AG08396 (cell line): ENCODE results near the gene MAGOHB.
"Not testable (repeated sequence)": the region's sequence is repeated elsewhere in the genome, so short reads cannot be mapped to it uniquely, and the experiment has no call there.

ENCODE experiments used
- DNase-seq: peaks from one replicate; pipeline ENCODE4 v3.0.0; 2012; ENCODE audit warnings: low spot score, mixed read lengths

The MAGOHB gene

DNA sequence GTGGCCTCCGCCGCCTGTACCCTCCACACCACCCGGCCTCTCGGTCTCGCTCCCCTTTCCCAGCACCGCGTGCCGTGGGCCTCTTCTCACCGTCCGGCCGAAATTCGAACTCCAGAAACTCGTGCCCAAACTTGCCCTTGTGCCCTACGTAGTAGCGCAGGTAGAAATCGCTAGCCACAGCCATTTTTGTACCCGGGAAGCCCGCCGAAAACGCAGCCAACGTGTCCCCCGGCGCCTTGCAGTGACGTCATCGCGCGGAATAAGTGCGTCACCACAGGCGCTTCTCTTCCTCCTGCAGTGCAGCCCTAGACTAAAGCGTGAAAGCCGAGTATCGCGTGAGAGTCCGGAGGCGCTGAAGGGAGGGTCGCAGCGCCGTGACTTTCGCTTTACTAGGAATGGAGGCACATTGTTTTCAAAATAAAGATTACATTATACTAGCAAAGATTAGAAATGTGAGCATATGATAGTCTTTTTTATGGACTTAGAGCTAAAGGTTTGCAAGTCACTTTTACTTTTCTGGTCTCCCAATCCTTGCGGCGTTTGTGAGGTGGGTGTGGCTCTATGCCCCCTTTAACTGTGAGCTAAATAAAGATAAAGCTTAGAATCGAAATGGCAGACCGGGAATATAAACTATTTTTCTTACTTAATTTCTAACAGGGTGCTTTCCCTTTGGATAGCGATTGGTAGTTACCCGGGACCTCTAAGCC is at the start of gene MAGOHB:
Gene MAGOHB (minus strand): TSS at position 261 of the 707 bp plus-strand sequence. CDS start 77 bp downstream, at position 184.
- peak; percentile 92 for DNase-seq

DNA sequence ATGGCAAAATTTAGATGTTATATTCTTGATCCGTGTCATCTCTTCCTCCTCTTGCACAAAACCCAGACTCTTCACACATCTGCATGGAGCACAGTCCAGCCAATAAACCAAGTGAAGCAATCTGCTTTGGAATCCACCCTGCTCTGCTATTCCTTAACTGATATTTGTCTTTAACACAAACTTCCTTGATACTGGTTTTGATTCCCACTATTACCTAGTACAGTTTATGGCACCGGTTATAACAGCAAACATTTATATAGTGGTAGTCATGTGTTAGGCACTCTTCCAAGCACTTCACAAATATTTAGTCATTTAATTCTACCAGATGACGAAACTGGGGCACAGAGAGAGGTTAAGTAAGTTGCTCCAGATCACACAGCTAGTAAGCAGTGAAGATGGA is 47.9 kb upstream of the MAGOHB start:
- peak; percentile 5 for DNase-seq

DNA sequence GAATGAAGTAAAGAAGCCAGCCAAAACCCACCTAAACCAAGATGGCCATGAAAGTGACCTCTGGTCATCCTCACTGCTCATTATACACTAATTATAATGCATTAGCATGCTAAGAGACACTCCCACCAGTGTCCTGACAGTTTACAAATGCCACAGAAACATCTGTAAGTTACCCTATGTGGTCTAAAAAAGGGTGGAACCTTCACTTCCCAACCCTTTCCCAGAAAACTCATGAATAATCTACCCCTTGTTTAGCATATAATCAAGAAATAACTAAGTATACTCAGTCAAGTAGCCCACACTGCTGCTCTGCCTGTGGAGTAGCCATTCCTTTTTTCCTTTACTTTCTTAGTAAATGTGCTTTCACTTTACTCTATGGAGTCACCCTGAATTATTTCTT is 40.6 kb upstream of the MAGOHB start:
- no peak for DNase-seq

DNA sequence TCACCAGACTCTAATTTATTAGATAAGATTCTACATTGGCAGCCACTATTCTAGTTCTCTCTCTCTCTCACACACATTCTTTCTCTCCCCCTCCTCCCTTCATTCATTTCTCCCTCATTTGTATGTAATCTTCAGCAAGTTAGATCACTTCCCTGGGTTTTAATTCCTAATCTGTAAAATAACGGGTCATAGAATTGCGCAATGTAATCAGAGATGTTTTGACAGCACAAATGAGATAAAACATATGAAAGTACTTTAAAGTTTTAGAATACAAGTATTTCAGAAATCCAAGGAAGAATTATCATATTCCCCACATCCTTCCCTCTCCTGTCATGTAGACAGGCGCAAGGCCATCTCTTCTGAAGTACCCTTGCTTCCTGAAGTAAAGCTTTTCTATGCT is 38.8 kb upstream of the MAGOHB start:
- no peak for DNase-seq

DNA sequence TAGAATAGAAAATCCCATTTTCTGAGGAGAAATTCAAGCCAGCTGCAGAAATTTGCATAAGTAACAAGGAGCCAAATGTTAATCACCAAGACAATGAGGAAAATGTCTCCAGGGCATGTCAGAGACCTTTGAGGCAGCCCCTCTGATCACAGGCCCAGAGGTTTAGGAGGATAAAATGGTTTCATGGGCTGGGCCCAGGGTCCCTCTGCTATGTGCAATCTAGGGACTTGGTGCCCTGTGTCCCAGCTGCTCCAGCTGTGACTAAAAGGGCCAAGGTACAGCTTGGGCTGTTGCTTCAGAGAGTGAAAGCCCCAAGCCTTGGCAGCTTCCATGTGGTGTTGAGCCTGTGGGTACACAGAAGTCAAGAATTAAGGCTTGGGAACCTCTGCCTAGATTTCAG is 33.2 kb upstream of the MAGOHB start:
- DNase-seq: not testable (repeated sequence)

DNA sequence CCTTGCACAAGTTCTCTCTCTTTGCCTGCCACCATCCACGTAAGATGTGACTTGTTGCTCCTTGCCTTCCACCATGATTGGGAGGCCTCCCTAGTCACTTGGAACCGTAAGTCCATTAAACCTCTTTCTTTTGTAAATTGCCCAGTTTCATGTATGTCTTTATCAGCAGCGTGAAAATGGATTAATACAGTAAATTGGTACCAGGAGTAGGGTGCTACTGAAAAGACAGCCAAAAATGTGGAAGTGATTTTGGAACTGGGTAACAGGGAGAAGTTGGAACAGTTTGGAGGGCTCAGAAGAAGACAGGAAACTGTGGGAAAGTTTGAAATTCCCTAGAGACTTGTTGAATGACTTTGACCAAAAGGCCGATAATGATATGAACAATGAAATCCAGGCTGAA is 32.5 kb upstream of the MAGOHB start:
- DNase-seq: no peak

DNA sequence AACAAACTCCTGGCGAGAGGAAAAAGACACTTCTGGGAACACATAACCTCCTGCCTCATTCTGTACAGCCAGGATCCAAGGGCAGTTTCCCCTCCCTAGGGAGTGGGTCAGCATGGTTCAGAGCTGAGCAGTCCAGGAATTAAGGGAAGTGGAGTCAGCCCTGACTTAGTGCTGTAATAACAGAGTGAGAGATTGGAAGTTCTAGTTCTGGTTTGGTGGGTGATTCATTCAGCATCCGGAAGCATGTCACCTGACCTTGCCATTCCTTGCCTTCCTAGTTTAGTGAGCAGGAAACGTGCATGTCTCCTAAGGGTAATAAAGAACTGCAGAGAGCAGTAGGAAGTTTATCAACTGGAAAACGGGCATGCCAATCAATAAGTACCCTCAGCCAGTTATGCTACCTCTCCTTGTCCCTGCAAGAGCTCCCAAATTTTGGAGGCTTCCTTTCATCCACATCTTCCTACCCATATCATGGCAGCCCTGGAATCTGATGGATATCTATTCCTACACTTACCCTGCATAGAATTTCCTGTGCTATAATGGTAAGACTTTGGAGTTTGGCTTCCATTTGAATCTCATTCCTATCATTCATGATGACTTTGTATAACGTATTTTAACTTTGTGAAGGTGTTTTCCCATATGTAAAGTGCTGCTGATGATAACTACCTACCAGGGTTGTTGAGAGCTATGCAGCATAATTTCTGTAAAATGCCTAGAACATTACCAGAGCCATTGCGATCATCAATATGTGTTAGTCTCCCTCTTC is 28.5 kb upstream of the MAGOHB start:
- DNase-seq: no peak

DNA sequence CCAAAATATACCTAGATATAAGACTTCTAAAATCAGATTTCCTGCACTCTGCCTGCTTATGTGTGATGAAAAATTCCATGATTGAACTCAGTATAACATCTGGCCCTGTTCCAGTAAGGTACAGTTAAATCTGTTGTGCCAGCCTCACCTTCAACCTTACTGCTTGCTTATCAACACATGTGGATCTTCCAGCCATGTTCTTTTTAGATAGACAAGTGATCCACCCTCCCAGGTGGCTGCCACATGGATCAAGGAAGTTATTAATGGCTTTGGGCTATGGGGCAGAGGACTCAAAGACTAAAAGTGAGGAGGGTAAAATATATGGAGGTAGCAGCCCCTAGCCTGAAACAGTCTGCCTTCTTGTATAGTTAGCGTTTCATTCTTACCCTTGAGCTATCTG is 25.3 kb upstream of the MAGOHB start:
- no peak for DNase-seq

DNA sequence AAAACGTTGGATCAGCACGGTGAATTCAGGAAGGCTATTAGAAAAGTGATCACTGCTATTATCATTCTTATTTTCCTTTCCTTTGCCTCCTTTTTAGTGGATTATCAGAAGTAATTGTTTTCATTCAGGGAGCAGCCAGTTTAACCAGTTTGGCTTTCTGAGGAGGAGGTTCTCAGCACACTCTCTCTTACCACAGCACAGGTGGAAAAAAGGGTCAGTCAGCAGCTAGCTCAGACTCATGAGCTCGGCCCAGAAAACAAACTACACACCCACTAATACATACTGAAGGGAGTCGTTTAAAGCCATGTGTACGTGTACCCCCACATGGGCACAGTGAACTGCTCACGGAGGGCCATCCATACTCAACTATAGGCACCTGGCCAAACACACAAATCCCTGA is 23.2 kb upstream of the MAGOHB start:
- no peak for DNase-seq

DNA sequence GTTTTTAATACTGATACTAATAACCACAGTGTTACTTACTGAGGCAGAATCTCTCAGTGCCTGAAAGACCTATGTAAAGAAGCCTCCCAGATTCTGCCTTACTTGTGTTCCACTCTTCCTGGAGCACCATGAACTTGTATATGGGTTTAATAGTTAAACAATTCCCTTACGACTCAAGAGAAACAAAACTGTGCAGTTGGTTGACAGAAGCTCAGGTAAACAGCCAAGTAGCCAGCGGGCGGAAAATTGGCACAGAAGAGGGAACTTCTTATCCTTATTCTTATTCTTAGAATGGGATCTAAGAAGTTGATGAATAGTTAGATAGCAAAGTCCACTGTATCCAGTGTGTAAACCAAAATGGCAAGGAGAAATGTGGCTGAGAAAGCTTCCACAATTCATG is 22.7 kb upstream of the MAGOHB start:
- DNase-seq: no peak

DNA sequence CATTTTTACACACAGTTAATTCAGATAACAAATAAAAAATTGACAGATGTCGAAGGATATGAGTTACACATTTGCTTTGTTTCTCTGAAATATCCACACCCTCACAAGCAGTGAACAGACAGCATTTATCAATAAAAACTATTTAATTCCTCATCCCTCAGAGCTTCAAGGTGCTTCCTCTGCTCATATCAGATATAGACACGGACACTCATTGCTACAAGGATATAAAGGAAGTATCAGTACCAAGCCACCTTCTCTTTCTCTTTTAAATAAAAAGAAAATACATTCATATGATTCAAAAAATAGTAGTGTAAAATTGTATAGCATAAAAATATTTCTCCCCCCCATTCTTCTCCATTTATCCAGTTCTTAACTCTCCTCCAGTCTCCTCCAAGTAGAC is 21.9 kb upstream of the MAGOHB start:
- no peak for DNase-seq

DNA sequence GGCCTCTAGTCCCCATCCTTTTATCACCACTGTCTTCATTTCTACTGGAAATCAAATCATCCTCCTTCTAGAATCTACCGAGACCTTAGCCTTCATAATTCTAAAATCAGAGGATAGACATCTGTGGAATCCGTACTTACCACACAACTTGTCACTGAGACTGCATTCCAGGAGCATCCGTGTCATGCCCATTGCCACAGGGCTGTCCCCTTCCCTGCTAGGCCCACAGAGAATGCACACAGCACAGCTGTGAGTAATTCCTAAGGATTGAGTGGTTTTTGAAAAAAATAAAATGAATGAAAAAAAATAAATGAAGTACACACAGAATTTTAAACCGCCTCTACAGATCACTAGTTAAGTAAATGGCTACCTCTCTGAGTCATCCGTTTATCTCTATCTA is 21.0 kb upstream of the MAGOHB start:
- peak; percentile 75 for DNase-seq

DNA sequence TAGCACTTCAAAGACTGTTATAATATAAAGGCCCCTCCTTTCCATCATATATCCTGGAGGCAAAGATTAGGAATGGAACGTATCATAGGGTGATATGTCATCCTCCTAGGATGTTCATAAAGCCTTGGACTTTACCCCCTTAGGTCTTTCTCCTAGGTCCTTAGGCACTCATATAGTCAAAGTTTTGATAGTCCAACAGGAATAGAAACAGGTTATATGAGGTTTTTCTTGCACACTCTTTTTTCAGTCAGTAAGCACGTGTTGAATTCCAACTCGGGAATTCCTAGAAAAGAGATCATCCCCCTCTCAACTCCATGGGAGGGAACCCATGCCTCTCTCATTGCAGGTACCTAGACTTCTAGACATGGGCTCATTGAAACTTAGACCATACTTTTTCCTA is 20.1 kb upstream of the MAGOHB start:
- DNase-seq: no peak

DNA sequence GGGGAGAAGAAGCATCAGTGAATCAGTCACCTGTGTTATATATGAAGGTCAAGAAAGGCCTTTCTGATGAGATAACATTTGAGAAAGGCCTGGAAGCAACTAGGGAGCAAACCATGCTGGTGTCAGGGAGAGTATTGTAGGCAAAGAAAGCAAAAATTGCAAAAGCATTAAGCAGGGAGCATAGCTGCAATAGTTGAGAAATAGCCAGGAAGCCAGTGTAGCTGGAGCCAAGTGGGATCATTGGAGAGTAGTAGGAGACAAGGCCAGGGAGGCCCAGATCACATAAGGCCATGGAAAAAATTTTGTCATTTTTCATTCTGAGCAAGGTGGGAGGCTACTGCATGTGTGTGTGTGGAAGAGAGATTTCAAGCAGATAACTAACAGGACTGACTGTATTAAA is 18.8 kb upstream of the MAGOHB start:
- no peak for DNase-seq

DNA sequence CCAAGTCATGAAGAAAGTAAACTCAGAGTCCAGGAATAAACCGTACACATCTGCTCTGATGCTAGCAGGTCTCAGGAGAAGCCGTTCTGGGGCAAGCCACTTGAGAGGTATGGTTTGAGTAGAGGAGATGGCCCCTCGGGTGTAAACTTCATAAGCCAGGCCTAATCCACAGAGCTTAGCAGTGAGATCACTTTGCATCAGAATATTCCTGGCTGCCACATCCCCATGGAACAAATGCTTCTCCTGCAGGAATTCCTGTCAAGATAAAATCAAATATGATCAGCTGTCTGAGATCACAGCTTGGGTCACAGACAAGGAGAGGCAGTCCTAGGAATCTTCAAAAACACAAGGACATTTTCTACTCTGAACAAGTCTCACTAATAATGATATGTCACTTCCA is 11.2 kb upstream of the MAGOHB start:
- DNase-seq: no peak

DNA sequence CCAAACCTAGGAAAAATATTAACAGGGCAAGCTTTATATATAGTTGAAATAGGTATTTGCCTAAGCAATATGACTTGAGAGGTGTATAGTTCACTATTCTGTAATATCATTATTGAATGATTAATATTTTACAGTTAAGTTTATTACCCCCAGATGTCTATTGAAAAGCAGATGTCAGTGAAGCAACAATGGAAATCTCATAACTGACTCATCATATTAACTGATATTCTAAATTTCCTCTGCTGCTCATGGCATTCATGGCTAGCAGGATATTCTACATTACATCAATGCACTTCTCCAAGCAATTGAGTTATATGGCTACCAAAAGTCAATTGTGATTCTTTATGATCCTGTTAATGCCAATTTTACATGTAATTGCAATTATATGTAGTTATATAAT is 9.7 kb upstream of the MAGOHB start:
- no peak for DNase-seq

DNA sequence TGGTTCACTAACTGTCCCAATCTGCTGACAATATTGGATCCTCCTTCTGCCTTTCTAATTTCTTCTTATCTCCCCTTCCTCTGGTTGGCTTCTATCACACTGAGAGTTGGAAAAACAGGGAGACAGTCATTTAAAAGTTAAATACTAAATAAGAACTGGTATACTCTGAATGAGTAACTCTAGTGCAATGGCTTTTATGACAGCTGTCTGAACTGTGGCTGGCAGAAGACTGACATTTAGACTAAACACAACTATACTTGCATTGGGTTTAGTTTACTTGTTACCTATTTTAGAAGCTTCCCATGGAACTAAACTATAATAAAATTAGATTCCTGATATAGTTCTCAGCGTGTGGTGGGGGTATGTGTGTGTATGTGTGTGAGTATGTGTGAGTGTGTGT is 7.9 kb upstream of the MAGOHB start:
- no peak for DNase-seq

DNA sequence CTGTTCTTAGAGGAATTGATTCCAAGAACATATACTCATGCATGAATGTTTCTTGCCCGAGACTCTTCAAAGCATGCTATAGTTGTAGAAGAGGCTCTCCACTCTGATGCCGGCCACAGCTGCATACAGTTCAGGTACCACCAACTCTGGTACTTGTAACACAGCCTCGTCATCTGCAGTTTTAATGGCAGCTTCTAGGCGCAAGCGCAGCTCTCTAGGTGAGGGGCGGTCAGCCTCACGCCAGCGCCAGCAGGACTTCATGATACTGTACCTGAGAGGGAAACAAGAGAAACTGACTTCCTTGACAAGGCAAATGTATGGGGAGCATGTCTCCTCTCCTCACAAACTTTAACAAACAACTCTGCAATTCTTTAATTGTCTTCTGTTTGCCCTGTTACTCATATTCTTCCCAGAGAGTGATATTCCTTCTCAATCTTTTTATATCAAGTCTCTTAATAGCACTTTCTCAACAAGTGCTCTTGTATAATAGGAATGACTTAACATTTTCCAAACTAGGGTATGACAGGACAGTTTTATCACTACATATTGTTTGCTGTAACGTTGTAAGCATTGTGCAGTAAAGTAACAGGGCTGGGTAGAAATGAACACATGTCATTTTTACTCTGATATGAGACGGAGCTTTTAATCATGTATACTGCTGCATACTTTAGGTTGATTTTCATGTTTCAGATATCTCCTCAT is 6.8 kb upstream of the MAGOHB start:
- DNase-seq: no peak

DNA sequence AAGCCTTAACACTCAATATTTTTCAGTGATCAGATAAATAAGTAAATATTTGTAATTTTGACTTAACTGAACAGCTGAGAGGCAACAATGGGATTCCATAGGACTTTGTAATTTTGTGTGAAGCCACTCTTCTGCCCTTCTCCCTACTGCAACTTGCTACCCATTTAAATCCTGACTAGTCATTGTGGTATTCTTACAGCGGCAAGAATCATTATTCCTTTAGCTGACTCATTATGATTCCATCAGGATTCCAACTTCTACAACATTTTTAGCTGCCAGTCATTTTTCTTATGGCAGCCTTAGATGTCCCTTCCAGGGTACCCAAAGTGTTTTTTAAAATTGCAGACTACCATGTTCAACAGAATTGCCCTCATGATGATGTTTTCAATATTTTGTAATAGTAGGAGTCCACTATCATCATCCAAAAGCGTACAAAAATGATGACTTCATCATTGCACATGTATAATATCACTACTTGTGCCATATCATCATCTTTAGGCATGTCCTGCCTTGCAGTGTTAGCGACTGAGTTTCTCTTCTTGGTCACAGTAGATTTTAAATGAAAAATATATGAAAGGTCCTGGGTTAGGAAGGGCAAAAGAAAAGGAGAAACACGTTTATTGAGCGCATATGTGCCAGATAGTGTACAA is 5.1 kb upstream of the MAGOHB start:
- DNase-seq: peak; percentile 52

DNA sequence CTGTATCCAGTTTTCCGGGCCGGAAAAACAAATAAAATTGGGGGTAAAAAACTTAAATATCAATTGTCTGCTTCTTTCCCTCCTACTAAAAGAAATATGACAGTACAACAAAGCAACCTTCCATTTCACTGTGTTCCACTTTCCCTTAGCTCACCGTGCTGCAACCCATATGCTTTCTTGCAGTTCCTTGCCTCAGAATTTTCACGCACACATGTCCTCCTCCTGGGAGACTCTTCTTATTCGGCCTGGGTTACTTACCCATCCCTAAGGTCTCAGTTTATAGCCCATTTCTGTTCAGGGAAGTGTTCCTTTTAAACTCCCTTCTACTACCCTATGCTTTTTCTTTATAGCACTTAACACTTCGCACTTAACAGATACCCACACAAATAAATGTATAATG is 4.5 kb upstream of the MAGOHB start:
- no peak for DNase-seq

DNA sequence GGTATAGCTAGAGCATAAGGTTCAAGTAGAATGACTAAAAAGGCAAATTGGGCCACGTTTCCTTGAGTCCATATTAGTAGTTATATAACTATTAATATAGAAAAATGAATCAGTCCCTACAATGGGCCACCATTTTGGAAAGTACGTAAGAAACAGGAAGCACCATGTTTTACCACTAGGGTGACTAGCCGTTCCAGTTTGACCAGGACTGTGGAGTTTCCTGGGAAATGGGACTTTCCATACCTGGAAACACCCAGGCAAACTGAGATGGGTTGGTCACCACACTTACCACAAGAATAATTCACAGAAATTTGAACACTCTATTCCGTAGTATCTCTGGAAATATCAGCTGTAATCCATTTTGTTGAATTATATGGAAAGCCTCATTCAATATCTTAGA is 2.1 kb upstream of the MAGOHB start:
- no peak for DNase-seq

DNA sequence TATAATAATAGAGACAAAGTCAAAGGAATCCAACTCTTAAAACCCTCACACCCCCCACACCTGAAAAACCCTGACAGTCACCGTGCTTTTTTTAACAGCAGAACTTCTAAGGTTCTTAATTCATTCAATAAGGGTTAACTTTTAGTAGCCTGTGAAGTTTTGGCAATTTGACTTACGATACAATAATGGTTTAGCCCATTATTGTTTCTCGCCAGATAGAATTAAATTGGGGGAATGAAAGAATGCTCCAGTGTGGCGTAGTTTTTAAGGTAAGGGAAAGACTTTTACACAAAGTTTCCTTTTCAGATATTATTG is 604 bp upstream of the MAGOHB start:
- no peak for DNase-seq

DNA sequence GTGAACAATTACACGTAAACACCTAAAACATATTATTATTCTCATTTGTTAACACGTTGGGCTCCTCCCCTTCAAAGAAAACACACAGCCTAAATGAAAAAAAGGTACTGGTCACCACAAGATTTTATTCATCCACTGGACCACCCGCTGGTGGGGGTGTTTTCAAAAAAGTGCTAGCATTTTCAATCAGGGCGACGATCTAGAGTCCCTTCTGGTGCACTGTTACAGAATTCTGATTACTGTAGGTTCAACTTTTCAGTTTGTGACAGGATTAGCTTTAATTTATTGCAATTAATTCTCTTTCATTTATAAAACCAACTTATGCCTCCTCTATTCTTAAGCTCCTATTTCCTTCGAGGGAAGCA is 443 bp downstream of the MAGOHB start:
- DNase-seq: no peak
